A673 (cell line): Measurements from ENCODE around the gene HMGN2.

ENCODE experiments used
- CTCF ChIP-seq: fragments of 300-800, 200-600 bp; sonication (generic); conservative IDR thresholded peaks from 2 replicates; pipeline ENCODE4 v1.5.1; 2017; ENCODE audit warnings: low read depth, mild to moderate bottlenecking, antibody characterized with exemption, low read length, moderate library complexity, mixed read lengths
- EZH2 ChIP-seq: fragments of 200-600 bp; sonication (generic); IDR thresholded peaks from 2 replicates; pipeline ENCODE4 v1.6.1; 2017; ENCODE audit warnings: borderline replicate concordance, low read depth, mild to moderate bottlenecking, mixed read lengths, antibody characterized with exemption, low read length; ENCODE audit not compliant: poor library complexity, severe bottlenecking

- TF ChIP-seq CTCF: no peak
- TF ChIP-seq EZH2: no peak
Observed at GRCh38 chr1:26472901-26473845, 933 bp downstream of the HMGN2 start.
